GM12891 (cell line): Measurements from ENCODE around the gene ARSG.
"Not testable (repeated sequence)": the region's sequence is repeated elsewhere in the genome, so short reads cannot be mapped to it uniquely, and the experiment has no call there.

Experiments used
- PAX5 ChIP-seq: IDR thresholded peaks from 2 replicates; pipeline ENCODE4 v1.6.1; 2011; ENCODE audit warnings: low read length, moderate library complexity, mild to moderate bottlenecking; ENCODE audit not compliant: insufficient read depth, severe bottlenecking
- POLR2A ChIP-seq: IDR thresholded peaks from 2 replicates; pipeline ENCODE4 v1.6.1; 2011; ENCODE audit warnings: low read depth, low read length, control low read depth
- POLR2AphosphoS5 ChIP-seq: IDR thresholded peaks from 2 replicates; pipeline ENCODE4 v1.6.1; 2011; ENCODE audit warnings: low read depth, low read length, control low read depth
- SPI1 ChIP-seq: IDR thresholded peaks from 2 replicates; pipeline ENCODE4 v1.6.1; 2011; ENCODE audit warnings: low read depth, low read length, control low read depth

GRCh38 chr17:68259648-68259951, 31.7 kb upstream of the ARSG start:
- TF ChIP-seq POLR2A, POLR2AphosphoS5, SPI1, PAX5: not testable (repeated sequence)
